HG03457 (cell line): ENCODE measurements around the gene STK11IP.

Source experiments
- ATAC-seq: cut with Tn5 transposase; IDR thresholded peaks from one replicate; pipeline ENCODE4 v1.9.1; 2021; ENCODE audit warnings: moderate number of reproducible peaks; ENCODE audit not compliant: unreplicated experiment

Gene STK11IP

DNA sequence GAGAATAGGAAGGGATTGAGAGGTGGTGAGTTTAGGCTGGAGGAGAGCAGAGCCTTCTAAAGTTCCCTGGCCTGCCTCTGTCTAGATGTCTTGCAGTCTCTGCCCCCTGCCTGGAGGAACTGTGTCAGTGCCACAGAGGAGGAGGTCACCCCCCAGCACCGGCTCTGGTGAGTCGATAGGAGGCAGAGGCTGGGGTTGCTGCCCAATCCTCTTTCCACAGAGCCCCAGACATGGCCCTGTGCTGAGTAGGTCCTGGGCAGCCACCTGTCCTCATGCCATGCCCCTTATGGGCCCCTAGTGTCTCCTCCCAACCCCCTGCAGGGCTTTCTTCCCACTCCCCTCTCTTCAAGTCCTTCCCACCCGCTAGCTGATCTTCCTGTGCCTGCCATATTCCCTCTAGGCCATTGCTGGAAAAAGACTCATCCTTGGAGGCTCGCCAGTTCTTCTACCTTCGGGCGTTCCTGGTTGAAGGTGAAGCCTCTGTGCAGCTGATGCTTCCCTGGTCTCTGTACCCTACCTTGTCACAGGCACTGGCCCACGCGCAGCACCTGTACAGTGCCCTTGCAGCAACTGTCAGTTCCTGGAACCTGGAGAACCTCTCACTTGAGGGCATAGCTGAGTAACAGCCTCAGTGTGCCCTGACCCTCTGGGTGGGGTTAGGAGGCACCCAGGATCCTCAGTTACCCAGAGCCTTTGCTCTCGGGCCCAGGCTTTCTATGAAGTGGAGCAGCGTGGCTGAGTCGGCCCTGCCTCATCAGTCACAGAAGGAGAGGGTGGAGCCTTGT is 16.6 kb downstream of the STK11IP start:
- no peak for ATAC-seq

DNA sequence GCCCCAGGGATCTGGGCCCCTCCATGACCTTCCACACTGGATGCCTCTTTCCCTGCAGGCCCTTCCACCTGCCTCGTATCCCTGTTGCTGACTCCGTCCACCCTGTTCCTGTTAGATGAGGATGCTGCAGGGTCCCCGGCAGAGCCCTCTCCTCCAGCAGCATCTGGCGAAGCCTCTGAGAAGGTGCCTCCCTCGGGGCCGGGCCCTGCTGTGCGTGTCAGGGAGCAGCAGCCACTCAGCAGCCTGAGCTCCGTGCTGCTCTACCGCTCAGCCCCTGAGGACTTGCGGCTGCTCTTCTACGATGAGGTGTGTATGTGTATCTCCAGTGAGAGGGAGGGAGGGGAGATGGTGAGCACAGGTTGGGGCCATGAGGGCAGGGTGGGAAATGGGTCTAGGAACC is 17.4 kb downstream of the STK11IP start:
- ATAC-seq, result no peak

DNA sequence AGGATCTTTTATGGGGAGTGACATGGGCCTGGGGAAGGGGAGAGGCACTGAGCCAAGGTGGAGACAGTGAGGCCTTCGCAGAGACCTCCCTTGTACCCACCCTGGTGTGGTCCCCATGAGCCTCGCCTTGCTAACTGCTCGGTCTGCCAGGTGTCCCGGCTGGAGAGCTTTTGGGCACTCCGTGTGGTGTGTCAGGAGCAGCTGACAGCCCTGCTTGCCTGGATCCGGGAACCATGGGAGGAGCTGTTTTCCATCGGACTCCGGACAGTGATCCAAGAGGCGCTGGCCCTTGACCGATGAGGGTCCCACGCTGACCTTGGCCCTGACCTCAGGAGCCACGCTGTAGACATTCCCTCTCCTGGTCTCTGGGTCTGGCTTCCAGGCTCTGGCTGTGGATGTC is 18.2 kb downstream of the STK11IP start:
- ATAC-seq, result no peak

DNA sequence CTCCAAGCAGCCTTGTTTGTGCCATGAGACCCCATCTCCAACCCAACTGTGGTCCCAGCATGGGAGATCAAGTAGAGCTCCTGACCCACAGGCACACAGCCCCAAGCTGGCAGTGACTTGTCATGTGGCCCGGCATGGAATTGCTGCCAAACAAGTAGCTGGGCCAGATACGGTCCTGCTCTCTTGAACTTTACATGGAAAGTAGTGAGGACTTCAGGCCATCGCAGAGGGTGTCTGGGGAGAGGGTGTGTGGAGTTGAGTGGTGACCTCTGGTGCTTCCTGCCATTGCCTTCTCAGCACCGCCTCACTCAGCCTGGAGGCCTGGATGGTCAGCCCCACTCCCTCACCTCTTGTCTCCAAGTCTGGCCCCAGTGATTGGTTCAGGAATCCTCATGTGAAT is 18.9 kb downstream of the STK11IP start:
- no peak for ATAC-seq

DNA sequence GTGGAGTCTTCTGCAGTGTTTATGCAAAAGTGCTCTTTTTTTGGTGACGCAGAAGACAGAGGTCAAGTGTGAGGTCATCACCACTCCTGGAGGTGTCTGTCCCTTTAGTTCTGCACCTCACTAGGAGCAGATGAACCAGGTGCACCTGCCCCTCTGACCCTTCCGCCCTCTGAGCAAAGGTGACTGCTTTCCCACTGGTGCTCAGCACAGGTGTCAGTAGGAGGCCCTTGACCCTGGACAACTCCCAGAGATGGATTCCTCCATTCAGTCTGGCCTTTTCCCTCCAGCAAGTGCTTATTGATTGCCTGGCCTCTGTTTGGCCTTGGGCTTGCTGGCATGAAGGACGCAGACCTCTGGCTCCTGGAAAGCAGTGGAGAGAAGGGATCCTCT is 21.1 kb downstream of the STK11IP start:
- no peak for ATAC-seq

DNA sequence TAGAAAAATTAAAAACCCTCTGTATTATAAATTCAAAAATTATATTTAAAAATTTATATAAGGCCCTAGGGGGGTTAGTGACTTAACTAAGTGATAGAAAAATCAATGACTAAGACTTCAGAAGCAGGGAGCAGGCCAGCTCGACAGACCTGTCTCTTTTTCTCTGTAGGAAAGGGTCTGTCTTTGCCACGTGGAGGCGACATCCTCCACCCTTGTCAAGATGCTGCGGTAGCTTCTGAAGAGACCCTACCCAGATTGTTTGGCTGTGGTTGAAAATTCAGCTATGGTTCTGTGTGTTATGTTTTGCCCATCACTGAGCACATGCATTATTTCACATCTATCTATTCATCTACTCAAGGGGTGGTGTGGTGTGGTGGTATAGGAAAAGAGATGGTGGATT is 21.6 kb downstream of the STK11IP start:
- ATAC-seq, result no peak

DNA sequence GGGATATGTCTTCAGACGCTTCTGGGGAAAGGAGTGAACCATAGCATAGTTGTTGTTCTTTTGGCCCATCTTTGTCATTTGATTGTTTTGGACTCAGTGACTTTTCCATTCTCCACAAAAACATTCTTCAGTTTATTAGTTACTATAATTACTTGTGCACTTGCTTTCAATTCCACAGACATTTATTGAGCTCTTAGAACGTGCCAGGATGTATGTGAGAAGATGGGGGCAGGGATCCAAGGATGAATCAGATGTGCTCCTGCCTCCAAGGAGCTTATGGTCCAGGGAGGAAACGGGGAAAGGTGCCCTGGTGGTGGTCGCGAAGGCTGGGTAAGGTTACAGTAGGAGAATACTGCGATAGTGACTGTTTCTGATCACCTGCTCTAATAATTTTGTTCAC is 22.9 kb downstream of the STK11IP start:
- ATAC-seq, result no peak

DNA sequence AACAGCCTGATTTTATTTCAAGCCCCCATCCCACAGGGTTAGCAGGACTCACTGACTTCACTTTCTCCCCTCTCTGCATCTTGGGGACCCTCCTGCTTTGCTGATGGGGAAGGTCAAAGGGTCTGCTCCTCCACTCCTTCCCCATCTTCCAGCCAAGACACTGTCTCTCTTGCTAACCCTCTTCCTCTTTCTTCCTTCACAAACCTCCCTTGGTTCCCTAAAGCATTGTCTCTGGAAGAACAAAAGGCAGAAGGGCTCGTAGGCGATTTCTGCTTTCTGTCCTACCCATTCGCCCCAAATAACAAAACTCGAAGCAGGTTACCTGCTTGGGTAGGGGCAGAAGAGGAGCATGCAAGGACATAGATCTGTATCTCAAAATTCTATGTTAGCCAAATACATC is 24.3 kb downstream of the STK11IP start:
- ATAC-seq, result no peak

DNA sequence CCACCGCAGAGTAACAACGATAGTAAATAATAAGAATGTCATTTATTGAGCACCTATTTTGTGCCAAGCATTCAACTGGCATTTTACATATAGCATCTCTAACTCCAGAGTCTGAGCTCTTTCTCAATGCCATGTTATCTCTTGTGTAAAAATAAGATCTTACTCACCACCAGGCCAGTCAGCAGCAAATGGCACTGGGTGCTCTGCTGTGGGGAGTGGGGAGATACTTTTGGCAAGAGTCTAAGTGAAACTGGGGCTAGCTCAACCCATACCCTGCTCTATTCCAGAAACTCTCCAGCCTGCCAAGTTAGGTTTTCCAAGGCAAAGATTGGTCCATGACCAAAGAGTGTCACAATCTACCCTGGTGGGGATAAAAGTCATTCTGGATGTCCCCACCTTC is 24.8 kb downstream of the STK11IP start:
- ATAC-seq, result no peak

DNA sequence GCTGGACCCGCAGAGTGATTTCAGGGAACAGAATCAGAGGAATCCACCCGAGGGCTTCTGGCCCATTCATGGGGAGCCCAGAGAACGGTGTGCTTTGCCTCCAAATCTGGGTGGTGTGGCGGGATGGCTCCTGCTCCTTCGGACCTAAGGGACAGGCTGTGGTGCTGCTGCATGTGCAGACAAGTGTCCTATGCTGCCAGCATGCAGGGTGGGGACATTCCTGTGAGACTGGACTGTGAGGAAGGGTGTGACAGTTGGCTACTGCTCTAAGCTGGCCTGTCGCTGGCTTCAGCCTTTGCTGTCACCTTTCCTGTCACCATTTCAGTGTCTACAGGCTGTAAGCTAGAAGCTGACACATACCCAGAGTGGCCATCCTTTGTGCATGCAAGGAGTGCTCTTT is 26.9 kb downstream of the STK11IP start:
- no peak for ATAC-seq

DNA sequence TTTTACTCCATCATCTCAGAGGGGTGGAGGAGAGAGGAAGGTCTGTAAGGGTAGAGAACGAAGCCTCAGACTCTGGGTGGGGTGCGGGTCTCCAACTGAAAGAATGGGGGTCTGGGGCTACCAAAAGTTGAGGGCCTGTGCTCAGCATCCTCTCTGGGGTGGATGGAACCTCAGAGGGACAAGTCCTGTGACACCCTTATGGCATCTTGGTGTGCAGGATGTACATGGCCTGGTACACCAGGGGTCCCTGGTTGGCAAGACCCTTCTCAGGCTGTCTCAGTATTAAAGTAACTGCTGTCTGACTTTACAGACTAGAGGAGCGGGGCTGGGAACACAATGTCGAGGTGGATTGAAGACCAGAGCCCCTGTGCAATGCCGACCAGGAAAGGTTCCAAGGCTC is 27.5 kb downstream of the STK11IP start:
- ATAC-seq, result no peak

DNA sequence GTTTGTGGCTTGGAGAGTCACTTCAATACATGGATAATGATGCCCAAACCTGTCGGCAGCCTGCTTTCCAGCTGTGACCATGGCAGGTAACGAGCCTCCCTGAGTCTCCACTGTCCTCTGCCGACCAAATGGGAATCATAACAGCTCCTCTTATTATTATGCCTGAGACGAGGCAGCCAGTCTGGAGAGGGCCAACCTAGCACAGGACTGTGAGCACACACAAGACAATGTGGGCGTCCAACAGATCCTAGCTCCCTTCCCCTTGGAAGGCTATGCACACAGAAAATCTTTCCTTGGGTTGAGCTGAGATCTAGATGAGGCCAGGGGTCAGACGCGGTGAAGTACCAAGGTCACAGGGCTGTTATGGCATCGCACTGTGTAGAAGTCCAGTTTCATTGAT is 28.9 kb downstream of the STK11IP start:
- no peak for ATAC-seq

DNA sequence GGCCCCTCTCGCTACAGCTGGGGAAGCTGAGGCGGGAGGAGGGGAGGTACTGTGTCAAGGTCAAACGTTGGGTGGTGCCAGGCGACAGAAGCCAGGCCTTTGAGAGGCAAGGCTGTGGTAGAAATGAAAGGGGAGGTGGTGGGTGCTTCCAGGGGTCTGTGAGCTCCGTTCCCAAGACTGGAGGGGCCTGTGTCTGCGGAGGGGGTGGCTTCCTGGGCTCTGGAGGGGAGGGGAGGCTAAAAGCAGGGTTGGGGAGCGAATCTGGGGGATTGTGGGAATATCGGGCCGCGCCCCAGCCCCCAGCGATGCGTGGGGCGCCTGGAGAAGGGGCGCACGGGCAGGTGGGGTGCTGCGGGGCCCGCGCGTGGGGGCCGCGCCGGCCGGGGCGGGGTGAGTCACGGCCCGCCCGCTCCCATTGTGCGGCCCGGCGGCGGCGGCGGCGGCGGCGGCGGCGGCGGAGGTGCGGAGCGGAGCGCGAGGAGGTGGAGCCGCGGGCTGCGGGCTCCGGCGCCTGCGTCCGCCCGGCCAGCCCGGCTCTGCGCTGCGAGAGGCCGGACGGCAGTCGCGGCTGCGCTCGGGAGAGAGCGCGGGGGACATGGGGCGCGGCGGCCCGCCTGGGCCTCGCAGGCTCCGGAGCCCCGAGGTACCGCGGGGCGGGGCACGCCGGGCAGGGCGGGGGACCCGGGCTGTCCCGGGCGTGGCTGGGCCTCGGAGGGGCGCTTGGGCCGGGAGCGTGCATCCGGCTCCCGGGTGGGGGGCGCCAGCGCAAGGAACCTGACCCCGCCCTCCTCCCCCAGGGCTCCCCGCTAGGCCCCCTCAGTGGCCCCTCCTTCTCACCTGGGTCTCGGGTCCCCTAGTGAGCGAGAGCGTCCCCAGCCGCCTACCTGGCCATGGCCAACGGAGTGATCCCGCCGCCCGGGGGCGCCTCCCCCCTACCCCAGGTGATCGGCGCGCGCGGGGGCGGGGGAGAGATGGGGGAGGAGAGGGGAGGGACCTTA is 29.7 kb downstream of the STK11IP start, which contains the start of gene SLC4A3:
TSS of gene SLC4A3 (plus strand) at position 528 of the 998 bp plus-strand sequence. CDS start at position 891, 363 bp downstream.
- no peak for ATAC-seq

DNA sequence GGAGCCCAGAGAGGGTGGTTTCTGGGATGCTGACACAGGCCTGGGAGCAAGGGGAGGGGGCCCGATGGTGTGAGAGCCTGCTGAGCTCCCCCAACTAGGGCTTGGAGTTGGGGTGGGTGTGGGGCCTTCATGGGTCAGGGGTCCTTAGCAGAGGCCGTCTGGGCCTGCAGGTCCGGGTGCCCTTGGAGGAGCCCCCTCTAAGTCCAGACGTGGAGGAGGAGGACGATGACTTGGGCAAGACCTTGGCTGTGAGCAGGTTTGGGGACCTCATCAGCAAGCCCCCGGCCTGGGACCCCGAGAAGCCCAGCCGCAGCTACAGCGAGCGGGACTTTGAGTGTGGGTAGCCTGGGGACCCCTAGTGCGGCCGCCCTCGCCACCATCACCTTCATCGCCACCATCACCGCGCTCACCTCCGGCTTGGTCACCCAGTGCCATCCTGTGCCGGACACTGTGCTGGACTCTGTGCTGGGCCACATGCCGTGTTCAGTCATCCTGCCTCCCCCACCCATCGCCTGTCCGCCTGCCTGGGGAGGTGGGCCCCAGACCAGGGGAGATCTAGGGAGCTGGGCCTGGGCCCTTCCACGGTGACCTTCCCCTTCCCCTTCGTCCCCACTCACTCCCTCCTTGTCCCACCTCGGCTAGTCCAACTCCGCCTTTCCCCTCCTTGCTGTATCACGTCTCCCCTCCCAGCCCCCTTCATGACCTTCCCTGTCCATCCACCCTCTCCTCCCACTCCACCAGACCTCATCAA is 30.8 kb downstream of the STK11IP start:
- ATAC-seq, result no peak

DNA sequence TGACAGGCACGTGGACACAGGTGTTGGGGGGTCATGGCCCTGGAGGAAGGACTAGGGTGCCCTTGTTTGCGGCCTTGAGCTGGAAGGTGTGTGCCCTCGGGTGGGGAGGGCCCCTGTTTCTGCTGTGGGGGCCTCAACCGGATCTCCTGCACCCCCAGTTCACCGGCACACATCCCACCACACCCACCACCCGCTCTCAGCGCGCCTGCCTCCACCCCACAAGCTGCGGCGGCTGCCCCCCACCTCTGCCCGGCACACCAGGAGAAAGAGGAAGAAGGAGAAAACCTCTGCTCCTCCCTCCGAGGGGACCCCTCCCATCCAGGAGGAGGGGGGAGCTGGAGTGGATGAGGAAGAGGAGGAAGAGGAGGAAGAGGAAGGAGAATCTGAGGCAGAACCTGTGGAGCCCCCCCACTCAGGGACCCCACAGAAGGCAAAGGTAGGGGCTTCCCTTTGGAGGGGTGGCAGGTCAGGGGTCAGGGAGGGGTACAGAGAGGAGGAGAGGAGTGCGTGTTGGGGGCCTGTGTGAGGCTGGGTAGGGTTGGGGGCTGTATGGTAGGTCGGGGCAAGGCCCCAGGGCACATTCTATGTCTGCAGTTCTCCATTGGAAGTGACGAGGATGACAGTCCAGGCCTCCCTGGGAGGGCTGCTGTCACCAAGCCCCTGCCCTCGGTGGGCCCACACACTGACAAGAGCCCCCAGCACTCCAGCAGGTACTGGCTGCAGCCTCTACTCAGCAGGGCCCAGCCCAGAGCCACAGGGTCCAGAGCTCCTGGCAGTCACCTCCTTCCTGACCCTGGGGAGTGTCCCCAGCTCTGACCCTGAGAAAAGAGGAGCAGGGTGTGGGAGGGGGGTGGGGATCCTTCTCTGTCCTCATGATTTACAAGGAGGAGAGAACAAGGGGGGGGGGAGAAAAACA is 31.6 kb downstream of the STK11IP start:
- no peak for ATAC-seq

DNA sequence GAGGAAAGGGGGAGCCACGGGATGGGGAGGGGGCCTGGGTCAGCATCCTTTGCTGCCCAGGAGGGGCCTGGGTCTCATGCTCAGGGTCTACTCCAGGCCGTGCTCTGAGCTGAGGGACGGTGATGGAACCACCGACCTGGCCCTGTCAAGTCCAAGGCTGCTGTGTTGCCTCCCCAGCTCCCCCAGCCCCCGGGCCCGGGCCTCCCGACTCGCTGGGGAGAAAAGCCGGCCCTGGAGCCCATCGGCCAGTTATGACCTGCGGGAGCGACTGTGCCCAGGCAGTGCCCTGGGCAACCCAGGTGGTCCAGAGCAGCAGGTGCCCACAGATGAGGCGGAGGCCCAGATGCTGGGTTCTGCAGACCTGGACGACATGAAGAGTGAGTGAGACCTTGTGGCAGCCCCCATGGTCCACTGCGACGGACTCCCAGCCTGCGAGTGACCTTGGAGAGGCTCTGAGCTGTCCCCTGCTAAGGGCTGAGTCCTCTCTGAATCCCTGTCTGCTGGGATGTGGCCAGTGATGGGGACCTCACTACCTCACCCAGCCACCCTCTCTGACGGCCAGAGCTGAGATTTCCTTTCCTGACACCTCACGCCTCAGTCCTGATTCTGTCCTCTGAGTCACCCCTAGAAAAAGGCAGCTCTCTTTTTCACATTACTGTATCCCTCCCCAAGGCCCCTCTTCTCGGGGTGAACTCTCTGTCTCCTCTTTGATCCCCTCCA is 32.5 kb downstream of the STK11IP start:
- no peak for ATAC-seq

DNA sequence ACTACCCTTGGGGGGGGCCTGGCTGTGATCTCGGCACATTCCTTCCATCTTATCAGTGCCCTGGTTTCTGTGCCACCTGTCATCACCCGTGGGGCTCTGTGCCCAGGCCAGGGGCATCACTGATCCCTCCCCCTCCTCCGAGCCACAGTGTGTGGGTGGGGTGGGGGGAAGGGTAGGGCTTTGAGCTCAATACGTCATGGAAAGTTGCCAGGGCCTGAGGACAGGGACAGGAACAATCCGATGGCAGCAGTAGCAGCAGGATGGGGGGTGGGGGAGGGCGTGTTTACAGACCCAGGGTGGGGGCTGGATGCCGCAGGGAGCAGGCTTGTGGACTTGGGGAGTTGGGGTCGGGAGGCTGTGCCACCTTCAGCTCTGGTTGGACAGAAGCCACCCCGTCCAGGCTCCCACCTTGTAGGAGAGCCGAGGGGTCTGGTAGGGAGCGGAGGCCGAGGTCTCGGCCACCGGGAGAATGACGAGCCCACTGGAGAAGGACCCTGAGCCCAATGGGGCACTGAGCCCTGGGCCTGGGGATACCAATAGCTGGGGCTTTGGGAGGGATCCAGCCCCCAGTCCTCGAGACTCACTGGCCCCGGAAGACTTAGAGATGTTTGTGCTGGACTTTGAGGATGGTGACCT is 33.2 kb downstream of the STK11IP start:
- ATAC-seq, result no peak

DNA sequence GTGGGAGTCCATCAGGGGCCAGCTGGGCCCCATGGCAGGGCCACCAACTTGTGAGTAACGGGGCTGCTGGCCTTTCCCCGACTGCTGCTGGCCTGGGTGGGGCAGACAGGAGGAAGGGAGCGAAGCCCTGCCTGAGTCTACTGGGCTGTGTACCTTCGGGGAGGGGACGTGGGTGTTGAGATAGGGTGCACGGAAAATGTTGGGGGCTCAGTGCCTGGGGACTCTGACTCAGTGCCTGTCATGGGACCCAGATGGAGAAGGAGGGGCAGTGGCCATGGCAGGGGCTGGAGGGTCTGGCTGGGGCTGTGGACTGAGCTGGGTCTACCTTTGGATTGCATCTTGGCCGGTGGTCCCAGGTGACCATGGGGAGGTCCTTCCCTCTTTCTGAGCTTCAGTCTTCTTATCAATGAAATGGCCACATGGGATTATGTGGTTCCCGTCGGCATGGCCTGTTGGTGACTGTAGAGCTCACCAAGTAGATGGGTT is 33.8 kb downstream of the STK11IP start:
- ATAC-seq, result no peak
